CD4-positive, alpha-beta T cell treated with Interleukin-17A for 1 hour (primary cell): ENCODE results near the gene TBCB.
"Not testable (repeated sequence)": the region's sequence is repeated elsewhere in the genome, so short reads cannot be mapped to it uniquely, and the experiment has no call there.

Source experiments
- DNase-seq: peaks from one replicate; pipeline ENCODE4 v3.0.0-alpha.2; 2020

TBCB gene

DNA sequence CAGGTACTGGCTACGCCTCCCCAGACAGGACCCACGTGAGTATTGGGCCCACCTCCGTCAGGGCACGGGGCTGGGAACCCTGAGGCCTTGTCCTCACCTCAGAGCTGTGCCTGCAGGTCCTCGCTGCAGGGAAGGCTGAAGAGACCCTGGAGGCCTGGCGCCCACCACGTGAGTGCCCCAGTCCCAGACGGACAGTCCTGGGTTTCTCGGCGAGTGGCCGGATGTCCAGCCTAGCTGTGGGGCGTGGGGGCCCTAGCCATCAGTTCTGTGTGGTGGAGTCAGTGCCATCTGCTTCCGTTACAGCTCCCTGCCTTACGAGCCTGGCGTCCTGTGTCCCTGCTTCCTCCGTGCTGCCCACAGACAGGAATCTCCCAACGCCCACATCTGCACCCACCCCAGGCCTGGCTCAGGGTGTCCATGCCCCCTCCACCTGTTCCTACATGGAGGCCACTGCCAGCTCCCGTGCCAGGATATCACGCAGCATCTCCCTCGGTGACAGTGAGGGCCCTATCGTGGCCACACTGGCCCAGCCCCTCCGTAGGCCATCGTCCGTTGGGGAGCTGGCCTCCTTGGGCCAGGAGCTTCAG lies 12.1 kb upstream of the TBCB start:
- DNase-seq: no peak

DNA sequence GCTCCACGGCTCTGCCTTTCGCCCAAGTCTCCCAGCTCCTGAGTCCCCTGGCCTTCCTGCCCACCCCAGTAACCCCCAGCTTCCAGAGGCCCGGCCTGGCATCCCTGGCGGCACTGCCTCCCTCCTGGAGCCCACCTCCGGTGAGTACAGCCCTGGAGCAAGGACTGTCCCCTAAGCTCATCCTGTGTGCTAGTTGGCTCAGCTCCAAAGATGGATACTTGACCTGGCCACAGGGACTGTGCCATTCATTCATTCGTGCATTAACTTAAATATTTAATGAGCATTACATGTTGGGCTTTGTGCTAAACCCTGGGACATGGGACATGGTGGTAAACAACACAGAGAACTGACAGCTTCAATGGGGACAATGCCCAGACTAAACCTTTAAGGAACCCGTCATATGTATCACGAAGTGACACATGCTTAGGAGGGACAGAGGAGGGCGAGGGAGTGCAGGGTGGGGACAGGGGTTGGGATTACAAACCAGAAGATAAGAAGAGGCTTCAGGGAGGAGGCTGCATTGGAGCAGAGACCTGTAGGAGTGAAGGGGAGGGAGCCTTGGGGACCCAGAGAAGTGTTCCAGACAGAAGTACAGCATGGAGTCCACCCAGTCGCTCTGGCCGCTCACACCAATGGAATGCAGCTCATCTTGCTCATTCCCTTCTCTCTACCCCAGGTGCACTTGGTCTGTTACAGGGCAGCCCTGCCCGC lies 11.3 kb upstream of the TBCB start:
- DNase-seq: no peak

DNA sequence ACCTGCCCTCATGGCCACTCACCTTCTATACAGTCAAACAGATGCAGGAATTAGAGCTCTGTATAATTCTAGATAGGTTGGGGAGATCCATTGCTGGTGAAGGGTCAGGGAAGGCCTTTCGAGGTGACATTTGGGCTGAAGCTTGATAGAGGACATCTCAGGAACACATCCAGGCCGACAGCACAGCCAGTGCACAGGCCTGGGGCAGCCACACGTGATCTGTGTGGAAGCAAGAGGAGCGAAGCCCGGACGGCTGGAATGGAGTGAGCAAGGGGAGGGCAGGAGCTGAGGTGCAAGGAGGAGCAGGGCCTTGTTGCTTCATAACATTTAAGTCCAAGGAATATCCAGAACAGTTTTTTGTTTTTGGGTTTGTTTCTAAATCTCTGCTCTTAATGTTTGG lies 8.8 kb upstream of the TBCB start:
- DNase-seq: no peak

DNA sequence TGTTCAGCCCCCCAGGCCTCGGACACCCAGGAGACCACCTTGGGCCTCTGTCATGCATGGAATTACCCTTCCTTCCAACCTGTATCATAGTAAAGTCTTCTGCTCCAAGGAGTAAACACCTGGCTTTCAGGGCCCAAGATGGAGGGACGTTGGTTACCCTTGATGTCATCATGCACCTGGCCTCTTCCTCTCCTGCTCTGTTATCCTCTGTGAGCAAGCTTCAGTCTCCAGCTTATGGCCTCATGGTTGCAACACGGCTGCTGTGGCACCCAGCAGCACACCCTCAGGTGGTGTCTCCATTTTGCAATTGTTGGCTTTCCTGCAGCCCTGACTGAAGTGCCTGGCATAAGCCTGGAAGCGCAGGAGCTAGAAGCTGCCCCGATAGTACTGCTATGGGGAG lies 8.3 kb upstream of the TBCB start:
- DNase-seq: no peak

DNA sequence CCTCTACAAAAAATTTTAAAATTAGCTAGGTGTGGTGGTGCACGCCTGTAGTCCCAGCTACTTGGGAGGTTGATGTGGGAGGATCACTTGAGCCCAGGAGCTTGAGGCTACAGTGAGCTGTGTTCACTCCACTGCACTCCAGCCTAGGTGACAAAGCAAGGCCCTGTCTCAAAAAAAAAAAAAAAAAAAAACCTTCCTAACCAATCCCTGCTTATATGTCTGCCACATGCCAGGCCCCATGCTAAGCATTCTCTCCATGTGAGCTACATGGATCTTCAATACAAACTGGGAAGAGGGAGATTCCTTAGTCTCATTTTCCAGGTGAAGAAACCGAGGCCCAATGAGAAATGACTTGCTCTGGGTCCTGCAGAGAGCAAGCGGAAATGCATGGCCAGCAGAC lies 6.6 kb upstream of the TBCB start:
- no peak for DNase-seq

DNA sequence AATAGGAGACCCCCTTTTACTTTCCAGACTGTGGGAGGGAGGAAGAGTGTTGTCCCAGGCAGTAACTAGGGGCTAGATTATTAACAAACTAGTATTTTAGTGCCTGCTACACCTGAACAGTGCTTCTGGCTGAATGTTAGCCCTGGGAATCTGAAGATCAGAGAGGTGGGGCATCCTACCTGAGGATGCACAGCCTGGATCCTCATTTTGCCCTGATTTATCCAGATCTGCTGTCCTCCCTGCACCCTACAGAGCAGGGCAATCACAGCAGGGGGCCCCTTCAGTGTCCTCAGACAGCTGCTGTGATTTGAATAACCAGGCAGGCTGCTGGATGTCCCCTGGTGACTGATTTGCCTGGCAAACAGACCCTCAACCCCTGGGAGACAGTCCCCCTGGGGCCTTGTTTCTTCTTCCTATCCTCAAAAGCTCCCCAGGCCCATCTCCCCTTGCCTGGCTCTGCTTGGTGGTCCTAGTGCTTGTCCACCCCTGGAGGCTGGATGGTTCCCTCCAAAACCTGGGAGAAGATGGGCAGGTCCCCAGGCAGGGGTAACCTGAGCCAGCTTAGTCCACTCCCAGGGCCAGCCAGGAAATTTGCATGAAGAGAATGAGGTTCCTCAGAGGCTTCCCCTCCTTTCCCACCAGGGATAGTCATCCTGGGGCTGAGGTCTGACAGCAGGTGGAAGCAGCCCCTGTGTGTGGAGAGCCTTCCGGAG lies 4.6 kb upstream of the TBCB start, which contains the start of gene OVOL3:
Gene OVOL3 (plus strand): TSS at position 657 of the 713 bp plus-strand sequence. CDS start 60 bp downstream, outside the sequence.
- DNase-seq: no peak

DNA sequence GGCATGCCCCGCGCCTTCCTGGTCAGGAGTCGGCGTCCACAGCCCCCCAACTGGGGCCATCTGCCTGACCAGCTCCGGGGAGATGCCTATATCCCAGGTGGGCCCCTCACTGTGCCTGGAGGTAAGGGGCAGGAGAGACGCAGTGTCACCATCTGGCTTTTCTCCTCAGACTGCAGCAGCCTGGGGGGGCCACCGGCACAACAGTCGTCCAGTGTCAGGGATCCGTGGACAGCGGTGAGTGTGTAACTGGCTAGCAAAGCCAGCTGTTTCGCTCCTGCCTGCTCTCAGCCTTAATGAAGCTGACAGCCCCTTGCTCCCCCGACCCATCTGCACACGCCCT lies 4.1 kb upstream of the TBCB start:
- no peak for DNase-seq

DNA sequence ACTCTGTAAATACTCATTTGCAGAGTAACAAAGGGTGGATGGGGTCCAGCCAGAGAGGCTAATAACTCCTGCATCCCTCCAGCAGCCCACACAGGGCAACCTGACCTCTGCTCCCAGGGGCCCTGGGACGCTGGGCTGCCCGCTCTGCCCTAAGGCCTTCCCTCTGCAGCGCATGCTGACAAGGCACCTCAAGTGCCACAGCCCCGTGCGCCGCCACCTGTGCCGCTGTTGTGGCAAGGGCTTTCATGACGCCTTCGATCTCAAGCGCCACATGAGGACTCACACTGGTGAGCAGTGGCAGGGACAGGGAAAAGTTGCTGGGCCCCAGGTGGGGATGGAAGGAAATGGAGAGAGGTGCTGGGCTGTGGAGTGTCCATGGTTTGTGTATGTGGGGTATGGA lies 2.6 kb upstream of the TBCB start:
- no peak for DNase-seq

DNA sequence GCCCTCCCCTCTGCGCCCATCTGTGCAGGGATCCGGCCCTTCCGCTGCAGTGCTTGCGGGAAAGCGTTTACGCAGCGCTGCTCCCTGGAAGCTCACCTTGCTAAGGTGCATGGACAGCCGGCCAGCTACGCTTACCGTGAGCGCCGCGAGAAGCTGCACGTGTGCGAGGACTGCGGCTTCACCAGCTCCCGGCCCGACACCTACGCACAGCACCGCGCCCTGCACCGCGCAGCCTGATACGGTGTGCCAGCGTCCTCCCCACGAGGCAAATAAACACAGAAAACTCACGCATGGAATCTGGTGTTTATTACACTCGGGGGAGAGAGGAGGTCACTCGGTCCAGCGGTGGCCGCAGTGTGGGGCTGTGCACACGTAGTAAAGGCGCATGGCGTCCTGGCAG lies 1.8 kb upstream of the TBCB start:
- DNase-seq: no peak

DNA sequence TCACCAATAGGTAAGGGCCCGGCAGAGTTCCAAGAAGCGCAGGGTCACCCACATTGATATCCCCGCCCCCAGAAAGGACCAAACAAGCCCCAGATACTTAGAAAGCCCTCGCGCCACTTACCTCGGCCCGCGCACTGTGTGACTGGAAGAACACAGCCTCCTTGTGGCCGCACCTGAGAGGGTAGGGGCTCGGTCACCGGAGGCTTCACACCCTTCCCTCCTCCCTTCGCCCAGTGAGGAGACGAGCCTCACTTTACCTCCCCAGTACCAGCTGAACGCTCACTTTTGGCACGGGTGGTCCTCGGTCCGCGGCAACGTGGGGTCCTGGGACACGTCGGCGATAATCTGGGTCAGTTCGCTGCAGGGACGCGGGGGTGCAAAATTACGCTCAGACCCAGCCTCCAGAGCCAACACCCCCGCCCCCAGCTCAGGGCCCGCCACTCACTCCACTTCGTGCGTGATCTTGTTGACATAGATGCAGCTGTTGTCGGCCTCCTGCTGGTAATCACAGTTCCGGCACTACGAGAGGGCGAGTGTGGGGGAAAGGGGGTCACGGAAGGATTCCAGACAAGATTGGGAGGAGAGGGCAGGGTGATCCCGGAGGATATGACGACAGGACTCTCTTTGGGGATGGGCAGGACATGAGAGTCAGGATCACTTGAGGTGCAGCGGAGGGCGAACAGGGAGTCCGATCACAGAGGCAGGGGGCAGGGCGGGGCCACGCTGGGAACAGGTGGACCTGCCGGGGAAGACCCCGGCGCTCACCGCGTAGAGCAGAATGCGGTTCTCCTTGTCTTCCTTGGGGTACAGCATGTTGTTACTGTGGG lies 1.2 kb upstream of the TBCB start:
- no peak for DNase-seq

DNA sequence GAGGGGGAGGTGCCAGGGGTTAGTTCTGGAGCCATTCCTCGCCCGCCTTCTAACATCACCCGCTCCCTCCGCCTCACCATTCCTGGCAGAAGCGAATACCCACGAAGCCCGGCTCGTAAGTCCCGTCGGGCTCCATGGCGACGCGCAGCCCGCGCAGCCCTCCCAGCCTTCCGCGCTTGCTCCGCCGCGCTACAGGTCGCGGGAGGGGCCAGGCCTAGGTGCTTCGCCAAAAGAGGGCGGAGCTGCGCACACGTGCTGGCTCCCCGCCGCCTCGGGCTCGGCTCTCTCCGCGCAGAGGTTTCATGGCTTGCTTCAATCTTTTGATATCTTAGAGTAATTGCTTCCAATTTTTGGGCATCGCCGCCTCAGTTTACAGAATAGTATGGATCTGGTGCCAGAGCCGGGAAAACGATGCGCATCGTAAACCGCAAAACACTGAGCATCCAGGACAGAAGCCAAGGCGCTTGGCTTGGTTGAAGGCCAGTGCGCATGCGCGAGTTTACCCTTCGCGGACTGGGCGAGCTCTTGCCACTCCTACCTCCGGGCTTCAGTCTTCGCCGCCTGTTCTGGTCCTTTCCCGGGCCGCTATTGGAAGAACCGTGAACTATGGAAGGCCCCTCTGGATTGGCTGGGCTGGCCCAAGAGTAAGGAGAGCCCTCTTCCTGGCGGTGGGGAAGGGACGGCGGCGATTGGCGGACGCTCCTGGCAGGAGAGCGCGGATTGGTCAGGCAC lies 381 bp upstream of the TBCB start, which contains the start of gene POLR2I:
Gene POLR2I (minus strand): TSS at position 155 of the 732 bp plus-strand sequence. CDS start 19 bp downstream, at position 136.
- DNase-seq: peak; percentile 100

DNA sequence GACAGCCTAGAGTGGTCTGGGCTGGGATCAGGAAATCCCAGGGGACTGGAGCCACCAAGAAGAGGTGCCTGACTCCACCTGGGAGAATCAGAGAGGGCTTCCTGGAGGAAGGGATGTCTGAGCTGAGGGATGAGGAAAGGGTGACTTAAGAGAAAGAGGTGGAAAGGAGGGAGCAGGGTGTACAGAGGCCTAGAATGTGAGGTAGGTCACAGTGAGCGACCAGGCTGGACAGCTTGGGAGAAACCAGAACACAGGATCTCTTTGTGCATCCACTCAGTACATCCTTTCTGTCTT lies 1.0 kb downstream of the TBCB start:
- DNase-seq: no peak

DNA sequence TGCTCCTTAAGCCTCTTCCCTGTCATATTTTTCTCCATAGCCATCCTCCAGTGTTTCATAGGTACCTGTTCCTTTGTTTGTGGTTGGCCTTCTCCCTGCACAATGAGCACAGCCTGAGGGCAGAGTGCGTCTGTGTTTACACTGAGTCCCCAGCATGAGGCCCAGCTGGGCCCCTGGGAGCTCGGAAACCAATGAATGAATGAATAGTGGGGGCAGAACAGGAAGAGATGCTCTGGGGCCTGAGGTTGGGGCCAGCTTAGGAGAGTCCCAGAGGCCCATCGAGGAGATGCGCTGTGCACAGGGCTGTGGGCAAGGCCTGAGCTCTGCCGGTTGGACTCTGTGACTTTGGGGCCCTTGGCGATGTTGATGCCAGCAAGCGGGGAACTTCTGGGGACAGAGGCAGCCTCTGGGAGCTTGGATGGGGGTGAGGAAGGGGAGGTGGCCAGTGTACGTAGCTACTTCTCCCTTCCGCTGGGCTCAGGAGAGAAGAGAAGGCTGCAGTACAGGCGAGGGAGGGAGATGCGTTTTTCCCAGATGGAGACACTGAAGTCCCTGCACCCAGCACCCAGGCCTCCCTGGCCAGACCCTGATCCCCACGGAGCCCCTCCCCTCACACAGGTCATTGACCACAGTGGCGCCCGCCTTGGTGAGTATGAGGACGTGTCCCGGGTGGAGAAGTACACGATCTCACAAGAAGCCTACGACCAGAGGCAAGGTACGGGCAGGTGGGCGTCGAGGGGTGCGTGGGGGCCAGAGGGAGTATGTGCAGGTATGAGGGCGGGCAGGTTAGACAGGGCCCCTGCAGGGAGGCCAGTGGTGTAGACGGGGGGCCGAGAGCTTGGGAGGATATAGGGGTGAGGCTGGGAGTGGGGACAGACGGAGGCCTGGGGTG lies 5.1 kb downstream of the TBCB start:
- DNase-seq: no peak

DNA sequence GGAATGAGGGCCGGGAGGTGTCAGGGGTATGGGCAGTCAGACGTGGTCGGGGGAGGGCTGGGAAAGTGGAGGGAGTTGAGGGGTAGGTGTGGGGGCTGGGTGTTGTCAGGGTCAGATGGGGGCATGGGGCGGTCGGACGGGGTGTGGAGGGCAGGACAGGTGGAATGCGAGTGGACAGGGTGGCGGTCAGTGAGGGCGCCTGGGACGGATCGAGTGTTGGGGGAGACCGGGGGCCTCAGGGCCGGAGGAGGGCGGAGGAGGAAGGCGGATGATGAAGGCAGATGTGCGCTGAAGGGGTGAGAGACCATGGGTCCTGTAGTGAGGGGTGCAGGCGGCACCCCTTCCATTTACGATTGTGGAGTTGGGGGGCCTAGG lies 5.7 kb downstream of the TBCB start:
- DNase-seq: no peak

DNA sequence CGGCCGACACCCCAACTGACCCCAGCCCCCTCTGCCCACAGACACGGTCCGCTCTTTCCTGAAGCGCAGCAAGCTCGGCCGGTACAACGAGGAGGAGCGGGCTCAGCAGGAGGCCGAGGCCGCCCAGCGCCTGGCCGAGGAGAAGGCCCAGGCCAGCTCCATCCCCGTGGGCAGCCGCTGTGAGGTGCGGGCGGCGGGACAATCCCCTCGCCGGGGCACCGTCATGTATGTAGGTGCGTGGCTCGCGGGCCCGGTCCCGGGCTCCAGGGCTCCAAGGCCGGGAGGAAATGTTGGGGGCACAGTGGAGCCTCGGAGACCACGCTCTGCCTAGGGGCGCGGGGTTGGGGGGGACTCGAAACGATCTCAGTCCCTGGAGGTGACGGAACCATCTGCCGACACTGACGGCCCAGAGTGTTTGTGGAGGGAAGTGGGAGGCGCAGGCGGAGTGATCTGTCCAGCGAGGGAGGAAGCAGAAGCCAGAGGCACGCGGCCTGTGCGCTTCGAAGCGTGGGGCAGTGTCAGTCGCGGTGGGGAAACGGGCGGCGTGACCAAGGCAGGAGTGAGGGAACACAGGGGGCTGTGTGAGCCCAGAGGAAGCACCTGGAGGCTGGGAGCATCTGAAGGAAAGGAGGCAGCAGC lies 6.3 kb downstream of the TBCB start:
- DNase-seq: no peak

DNA sequence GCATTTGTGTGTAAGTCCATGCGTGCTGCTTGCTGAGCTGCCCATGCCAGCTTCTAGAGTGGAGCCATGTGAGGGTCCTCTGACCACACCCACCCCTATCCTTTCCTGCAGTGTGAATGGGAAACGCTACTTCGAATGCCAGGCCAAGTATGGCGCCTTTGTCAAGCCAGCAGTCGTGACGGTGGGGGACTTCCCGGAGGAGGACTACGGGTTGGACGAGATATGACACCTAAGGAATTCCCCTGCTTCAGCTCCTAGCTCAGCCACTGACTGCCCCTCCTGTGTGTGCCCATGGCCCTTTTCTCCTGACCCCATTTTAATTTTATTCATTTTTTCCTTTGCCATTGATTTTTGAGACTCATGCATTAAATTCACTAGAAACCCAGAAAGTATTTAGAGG lies 10.3 kb downstream of the TBCB start:
- DNase-seq: no peak

DNA sequence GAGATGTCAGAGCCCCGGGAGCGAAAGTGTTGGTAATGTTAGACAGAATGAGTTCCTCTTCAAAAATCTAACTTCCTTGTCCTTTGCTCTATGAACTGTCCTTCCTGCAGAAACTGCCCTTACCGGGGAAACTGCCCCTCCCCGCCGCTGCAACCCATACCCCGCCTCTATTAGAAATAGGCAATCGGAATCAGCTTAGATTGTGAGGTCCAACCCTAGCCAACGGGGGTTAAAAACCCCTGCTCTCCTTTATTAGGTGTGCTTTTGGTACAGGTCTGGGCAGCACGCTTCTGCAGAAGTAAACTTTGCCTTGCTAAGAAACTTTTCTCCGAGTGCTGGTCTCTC lies 13.1 kb downstream of the TBCB start:
- DNase-seq: peak; percentile 11

DNA sequence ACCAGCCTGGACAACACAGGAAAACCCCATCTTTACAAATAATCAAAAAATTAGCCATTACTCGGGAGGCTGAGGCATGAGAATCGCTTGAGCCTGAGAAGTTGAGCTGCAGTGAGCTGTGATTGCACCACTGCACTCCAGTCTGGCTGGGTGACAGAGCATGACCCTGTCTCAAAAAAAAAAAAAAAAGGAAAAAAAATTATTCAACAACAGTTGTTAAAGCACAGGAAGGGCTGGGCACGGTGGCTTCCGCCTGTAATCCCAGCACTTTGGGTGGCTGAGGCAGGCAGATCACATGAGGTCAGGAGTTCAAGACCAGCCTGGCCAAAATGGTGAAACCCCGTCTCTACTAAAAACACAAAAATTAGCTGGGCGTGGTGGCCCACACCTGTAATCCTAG lies 16.0 kb downstream of the TBCB start:
- DNase-seq: peak; percentile 39

DNA sequence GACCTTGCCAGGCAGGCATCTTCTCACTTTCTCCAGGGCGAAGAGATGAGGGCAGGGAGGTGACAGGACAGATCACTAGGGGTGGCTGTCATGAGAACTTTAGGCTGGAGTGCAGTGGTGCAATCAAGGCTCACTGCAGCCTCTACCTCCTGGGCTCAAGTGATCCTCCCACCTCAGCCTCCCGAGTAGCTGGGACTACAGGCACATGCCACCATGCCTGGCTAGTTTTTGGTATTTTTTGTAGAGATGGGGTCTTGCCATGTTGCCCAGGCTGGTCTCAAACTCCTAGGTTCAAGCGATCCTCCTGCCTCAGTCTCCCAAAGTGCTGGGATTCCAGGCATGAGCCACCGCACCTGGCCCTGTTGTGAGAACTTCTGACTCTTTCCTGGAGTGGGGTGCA lies 19.6 kb downstream of the TBCB start:
- DNase-seq: not testable (repeated sequence)

DNA sequence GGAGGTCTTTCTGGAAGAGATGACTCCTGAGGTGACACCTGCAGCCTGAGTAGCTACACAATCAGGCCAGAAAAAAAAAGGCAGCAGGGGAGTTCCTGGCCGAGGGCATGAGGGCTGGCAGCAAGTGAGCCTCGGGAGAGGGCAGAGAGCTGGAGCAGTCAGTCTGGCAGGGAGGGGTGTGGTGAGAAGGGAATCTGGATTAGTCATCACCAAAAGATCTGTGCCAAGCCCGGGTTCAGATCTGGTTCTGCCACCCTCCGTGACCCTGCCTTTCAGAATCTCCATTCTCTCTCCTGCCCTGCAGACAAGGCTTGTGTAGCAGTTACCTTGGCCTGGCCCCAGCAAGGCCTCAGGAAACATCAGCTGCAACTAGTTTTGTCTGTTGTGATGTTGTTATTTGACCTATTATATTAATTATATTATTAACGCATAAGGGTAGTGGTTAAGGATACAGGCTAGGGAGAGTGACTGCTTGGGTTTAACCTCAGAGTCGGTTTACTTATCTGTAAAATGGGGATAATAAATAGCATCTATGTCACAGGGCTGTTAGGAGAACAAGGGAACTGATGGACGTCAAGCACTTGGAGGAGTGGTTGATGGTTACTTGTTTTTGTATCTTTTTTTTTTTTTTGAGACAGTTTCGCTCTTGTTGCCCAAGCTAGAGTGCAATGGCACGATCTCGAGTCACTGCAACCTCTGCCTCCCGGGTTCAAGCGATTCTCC lies 21.9 kb downstream of the TBCB start:
- DNase-seq: no peak

DNA sequence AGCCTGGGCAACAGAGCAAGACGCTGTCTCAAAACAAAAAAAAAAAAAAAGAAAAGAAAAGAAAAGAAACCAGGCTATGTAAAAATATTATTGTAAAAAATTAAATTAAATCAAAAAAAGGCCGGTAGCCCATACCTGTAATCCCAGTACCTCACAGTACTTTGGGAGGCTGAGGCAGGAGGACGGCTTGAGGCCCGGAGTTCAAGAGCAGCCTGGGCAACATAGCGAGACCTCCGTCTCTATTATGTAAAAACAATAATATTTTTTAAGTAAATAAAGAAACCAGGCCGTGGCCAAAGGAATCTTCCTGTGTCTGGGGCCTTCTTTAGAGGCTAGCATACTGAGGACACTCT lies 23.8 kb downstream of the TBCB start:
- no peak for DNase-seq
